ENCODE data around the gene ZFYVE9. TPM values are rescaled to one million over a fixed set of nuclear protein-coding genes. Genes with fewer than 3 reads are reported as not detected.

The ZFYVE9 gene
- total RNA-seq, 1 donor from 2014 or later: 35.8 TPM

DNA sequence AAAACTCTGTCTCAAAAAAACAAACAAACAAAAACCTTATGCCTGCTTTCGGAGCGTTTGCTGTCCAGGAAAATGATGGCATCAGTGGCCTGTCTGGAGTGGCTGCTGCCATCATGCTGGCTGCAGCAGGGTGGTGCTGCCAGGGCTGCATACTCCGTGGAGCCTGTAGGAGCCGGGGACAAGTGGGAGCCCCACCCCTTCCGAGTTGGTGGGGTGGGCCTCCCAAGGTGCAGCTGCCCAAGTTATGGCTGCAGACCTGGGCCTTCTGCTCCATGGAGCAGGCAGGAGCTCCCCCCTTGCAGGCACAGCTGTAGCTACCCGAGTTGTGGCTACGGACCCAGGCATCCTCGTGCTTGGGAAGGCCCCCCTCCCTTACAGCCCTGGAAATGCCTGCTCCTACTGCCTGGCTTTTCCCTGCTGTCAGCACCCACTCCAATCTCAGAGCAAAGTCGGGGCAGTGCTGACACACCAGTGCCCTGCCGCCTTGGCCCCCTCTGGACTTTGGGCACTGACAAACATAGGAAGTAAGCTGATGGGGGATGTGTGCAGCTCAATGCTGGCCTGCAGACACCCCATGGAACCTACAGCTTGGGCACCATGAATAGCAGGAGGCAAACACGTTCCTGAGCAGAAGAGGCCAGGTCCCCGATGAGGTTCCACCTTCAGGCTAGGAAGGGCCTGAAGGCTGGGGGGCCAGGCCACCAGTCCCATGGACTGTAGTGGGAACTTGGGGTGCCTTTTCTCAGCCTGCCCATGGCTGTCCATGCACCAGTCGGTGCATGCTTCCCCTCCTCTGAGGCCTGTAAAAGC, 163.7 kb downstream of the ZFYVE9 start:
- no peak for ATAC-seq
- intact Hi-C loops (cut with DNase I): no loop called here
- no peak for DNase-seq (ENCODE audit: low spot score)

DNA sequence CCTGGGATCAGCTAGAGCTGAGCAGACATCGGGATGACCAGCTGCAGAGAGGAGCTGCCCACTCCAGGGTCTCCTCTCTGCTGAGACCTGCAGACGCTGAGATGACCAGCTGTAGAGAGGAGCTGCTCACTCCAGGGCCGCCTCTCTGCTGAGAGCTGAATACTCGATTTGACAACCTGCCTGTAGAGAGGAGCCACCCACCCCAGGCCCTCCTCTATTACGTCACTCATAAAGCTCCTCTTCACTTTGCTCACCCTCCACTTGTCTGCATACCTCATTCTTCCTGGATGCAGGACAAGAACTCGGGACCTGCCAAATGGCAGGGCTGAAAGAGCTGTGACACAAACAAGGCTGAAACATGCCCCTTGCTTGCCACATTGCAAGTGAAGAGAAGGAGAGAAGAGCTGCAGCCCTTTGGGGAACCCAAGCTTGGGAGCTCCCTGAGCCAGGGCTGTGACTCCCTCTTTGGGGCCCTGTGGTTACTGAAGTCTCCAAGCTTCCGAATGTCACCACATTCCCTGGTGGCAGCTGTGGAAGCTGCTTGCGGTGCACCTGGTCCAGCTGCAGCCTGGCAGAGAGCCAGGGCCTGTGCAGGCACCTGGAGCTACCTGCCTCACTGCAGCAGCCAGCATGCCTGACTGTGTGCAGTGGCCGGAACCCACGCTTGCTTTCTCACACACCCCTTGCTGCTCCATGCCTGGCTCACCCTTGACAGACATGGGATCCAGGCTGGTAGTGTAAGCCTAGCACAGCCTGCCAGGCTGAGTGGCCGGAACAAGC, 164.5 kb downstream of the ZFYVE9 start:
- no peak for ATAC-seq
- DNase-seq (ENCODE audit: low spot score): no peak
- intact Hi-C loops (cut with DNase I): no loop called here

DNA sequence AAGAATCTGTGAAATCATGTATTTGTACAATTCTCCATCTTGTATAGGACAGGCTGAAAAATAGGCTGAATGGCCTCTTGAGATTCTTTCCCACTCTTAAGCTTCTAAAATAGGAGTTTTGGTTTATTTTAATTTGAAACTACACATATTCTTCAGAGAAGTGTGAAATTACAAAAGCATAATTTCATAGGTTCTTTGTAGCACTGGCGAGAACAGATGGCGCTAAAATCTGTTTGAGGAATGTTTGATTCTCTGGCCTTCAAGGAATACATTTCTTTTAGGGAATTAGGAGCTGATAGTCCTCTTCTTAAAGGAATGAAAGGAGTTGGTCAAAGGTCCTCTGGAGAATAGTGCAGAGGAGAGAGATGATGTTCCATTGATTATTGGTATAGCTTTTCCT, 179.2 kb downstream of the ZFYVE9 start:
- intact Hi-C loops (cut with DNase I): no loop called here
- DNase-seq (ENCODE audit: low spot score): no peak
- no peak for ATAC-seq

DNA sequence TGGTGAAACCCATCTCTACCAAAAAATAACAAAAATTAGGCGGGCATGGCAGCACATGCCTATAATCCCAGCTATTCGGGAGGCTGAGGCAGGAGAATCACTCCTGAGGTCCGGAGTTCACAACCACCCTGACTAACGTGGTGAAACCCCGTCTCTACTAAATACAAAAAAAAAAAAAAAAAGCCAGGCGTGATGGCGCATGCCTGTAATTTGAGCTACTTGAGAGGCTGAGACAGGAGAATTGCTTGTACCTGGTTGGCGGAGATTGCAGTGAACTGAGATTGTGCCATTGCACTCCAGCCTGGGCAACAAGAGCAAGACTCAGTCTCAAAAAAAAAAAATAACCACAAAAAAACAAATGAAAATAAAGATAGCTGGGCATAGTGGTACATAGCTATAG, 181.8 kb downstream of the ZFYVE9 start:
- ATAC-seq (no peak), DNase-seq (ENCODE audit: low spot score) (no peak)
- intact Hi-C loops (cut with DNase I): no loop called here

DNA sequence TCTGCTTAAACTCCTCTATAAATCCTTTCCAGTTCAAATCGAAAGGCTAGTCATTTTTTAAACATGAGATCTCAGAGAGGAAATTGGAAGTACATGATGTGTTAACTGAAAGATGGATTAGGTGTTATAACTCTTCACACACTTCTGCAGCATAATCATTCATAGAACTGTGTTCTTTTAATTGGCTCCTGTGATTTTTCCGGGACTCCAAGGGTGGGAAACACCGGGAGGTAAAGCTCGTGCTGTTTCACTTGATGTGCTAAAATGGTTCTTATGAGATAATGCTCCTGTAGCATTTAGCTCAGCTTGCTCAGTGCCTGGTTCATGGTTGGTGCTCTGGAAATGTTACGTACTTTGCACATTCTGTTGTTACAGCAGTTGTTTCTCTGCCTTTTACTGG, 183.9 kb downstream of the ZFYVE9 start:
- ATAC-seq (no peak), DNase-seq (ENCODE audit: low spot score) (no peak)
- intact Hi-C loops (cut with DNase I): no loop called here

DNA sequence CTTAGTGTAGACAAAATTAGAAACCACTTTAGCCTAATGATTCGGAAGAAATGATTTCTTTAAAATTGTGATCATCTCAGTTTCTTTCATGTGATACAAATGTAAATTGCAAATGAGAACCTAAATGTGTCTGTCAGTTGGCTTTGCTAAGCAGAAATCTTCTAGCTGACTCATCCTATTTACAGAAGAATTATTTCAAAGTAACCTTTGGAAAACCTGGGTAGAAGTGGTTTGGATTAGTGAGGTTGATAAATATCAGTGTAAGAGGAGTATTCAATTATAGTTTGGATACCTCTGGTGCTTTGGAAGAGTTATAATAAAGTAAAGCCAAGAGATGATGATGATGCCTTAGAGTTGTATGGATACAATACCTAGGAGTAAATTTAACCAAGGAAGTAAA, 186.7 kb downstream of the ZFYVE9 start:
- DNase-seq (ENCODE audit: low spot score) (no peak), ATAC-seq (no peak)
- intact Hi-C loops (cut with DNase I): no loop called here

DNA sequence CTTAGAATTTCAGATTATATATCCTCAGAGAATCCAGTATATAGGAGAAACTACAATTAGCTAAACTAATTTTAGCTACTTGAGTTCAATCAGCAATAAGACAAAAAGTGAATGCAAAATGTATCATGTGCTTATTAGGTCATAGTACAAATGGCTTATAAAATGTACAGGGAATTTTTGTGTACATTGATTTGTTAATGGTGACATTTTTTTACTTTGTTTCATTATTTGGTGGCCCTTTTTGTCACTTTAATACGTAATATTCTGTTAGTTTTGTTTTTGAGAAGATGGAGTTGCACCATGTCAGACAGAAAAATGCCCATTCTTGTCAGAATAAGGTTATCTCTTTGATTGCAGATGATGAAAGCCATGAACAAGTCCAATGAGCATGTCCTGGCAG, 190.5 kb downstream of the ZFYVE9 start:
- ATAC-seq: no peak
- intact Hi-C loops (cut with DNase I): no loop called here
- DNase-seq (ENCODE audit: low spot score): no peak

DNA sequence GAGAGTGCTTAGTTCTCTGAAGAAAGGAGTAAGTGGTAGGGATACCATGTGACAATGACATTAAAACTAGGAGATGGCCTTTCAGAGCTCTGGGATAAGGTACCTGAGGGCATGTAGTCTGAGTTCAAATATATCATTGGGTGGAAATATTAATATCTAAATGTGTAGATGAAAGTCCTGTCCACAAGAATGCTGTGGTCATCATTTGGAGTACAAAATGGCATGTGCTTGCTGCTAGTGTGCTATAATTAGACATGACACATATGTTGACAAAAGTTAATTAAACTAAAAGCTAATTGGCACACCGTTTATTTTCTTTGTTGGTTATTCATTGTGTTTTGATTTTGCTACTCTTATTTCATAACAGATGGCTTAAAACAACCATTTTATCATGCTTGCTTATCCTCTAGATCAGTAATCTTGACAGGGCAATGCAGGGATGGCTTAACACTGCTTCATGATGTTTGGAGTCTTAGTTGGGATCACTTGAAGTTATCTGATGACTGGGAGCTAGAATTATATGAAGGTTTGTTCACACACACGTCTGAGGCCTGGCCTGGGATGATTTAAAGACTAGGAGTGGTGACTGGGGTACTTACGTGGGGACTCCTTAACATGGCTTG, 193.1 kb downstream of the ZFYVE9 start:
- intact Hi-C loops (cut with DNase I): no loop called here
- DNase-seq (ENCODE audit: low spot score) (no peak), ATAC-seq (no peak)

DNA sequence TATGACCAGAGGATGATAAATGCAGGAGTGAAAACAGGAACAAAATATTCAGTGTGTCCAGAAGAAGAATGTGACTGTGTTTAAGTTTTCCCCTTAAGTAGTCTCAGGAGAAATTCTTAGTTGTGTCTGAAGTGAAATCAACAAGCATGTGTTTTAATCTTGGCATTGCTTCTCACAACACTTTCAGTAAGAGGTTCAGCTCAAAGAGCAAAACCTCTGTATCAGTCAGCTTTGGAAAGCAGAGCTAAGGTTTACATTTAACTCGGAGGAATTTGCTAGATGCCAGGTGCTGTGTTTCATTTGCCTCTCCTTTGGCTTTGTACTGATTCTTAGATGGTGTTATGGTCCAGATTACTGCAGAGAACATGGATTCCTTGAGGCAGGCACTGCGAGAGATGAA, 195.6 kb downstream of the ZFYVE9 start:
- intact Hi-C loops (cut with DNase I): no loop called here
- DNase-seq (ENCODE audit: low spot score) (no peak), ATAC-seq (no peak)

DNA sequence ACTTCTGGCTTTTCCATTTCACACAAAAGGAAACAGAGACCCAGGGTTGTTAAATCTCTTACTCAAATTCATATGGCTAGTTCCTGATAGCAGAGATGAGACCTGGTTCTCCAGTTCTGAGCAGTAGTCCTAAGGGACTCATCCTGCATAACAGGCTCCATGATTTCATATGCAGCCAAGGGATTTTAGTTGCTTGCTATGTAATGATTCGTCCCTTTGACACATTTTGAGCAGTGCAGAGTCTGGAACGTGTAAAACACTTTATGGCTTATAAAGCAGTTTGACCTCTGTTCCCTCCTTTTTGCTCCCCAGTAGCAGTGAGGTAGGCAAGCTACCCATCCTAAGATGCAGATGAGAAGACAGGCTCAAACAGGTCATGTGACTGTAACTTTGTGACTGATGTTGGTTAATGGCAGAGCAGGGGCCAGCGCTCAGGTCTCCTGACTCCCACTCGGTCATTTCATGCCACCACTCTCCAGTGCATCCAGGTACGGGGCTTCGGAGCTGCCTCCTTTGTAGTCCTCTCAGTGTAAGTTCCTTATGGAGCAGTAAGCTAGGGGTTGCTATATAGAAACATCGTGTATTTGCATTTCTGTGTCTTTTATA, 199.9 kb downstream of the ZFYVE9 start:
- intact Hi-C loops (cut with DNase I): no loop called here
- no peak for ATAC-seq
- DNase-seq (ENCODE audit: low spot score): no peak

DNA sequence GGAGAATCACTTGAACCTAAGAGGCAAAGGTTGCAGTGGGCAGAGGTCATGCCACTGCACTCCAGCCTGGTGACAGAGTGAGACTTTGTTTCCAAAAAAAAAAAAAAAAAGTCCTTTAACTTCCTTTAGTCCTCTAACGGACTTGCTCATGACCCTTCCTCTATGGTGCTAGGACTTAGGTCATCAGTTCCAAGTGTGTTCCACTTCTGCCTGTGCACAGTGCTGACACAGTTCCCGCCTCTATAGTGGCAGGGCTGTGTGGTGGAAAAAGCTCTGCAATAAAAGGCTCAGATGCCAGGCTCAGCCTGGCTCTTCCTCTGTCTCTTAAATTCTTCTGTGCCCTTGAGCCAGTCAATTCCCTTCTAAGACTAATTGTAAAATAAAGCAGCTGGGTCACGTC, 202.1 kb downstream of the ZFYVE9 start:
- no peak for ATAC-seq
- intact Hi-C loops (cut with DNase I): no loop called here
- DNase-seq (ENCODE audit: low spot score): no peak

DNA sequence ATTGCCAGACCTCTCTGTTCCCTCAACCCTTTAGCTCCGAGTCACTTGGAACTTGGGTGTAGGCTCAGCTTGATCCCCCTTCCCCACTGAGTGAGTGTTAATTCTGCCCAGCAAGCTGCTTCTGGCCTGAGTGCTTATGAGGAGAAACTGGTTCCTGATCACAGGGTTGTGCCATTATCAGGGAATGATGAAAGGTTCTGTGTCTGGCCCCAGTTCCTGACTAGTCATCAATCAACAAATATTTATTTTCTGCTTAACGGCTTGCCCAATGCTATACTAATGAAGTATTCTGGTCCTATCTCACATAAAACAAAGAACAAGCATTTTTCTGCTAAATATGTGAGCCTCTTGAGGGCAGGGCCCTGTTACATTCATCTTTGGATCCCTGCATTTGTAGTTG, 203.4 kb downstream of the ZFYVE9 start:
- ATAC-seq (no peak), DNase-seq (ENCODE audit: low spot score) (no peak)
- intact Hi-C loops (cut with DNase I): no loop called here

DNA sequence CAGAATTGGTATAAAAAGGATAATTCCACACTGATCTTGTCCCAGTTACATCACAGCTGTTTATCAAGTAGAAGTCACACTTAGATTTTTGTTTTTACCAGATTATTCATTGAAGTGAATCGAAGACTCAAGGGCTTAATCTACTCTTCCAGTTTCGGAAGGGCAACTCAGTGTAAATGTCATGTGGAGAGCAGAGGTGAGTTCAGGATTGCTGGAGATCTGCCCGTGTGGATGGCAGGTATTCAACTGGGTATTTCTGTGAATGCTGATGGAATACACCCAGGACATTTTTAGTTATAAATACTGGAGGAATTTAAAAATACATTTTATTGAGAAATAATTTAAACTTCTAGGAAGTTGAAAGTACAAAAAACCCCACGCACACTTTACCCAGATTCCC, 204.8 kb downstream of the ZFYVE9 start:
- intact Hi-C loops (cut with DNase I): no loop called here
- DNase-seq (ENCODE audit: low spot score) (no peak), ATAC-seq (no peak)

DNA sequence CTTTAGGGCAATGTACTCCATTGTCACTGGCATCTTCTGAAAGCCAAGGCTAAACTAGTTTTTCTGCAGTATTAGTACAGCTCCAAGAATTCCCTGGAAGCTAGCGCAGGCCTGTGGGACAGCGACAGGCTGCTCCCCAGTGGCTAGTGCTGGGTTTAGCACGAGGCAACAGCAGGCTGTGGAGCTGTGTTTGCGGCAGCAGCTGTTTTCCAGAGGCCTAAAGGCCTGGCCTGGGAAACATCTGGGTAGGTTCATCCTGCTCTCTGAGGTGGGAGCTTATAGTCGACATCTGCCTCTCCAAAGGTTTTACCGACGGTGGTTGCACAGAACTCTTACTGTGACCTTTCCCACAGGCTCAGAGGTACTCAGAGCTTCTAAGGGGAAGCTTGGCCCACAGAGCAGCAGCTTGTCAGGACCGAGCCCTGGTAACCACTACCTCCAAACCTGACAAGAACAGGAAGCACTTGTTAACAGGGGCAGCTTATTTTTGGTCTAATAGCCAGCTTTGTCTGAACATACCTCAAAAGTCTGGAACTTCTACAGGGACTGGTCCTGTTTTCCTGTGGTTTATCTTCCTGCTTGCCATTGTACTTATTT, 206.9 kb downstream of the ZFYVE9 start:
- DNase-seq (ENCODE audit: low spot score) (no peak), ATAC-seq (peak; percentile 38)
- intact Hi-C loops (cut with DNase I): no loop called here

DNA sequence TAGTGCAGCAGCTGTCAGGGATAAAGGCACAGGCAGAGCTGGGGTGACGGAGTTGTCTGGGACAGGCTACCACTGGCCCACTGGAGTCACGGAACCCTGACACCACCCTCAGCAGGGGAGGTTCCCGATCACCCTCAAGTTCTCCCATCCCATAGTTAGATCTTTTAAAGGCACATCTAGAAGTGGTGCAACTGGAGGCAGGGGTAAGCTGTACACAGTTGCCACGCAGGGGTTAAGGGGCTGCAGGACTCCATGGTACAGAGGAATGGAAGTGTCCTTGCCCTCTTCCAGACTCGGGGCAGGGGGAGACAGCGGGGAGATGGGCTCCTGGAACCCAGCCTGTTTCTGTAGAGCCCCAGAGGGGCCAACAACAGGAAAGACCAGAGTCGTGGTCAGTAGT, 210.8 kb downstream of the ZFYVE9 start:
- ATAC-seq: no peak
- no peak for DNase-seq (ENCODE audit: low spot score)
- intact Hi-C loops (cut with DNase I): loop anchor here (5.0 kb wide), 1 partner anchor 1405 kb away; no protein-coding TSS in a partner anchor

DNA sequence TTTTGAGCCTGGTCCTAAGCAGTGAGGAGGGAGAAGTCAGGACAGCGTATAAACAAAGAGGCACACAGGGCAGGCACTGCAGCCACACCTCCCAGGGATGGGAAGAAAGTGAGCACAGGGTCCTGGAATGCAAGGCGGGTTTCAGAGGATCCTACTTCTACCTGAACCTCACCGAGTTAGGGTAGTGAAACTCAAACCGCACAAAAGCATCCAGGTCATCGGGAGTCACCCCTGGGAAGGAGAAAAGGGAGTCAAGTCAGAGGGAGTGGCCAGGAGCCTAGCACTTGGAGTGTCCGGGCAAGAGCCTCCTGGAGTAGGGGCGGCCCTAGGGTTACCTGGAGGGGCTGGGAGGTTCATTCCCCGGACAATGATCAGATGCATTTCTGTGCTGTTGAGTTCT, 213.5 kb downstream of the ZFYVE9 start:
- intact Hi-C loops (cut with DNase I): no loop called here
- ATAC-seq (no peak), DNase-seq (ENCODE audit: low spot score) (no peak)

DNA sequence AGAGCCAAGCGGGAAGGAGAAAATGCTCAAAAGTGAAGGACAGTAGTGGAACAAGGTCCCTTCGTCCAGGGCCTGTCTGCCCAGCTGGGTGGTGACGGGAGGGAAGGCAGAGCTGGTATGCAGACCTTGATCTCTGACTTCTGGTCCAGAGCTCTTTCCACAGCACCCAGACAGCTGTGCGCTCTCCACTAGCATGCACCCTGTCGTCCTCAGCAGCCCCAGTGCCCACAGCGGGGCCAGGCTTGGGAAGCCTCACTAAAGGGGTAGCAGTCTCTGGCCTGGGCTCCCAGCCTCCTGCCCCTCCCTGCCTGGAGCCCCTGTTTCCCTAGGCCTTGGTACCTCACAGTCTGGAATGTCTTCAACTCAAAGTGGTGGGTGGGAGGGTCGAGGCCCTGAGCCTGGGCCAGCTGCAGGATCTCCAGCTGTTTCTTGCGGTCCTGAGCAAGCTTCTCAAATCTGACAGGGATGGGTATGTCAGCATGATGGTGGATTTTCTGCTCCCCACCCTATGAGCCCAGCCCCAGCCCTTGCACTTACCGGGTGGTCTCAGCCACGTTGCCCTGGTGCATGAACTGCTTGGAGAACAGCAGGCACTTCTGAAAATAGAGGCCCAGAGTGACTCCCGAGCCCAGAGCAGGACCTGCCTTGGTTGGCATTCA, 214.1 kb downstream of the ZFYVE9 start:
- ATAC-seq: no peak
- intact Hi-C loops (cut with DNase I): no loop called here
- no peak for DNase-seq (ENCODE audit: low spot score)

DNA sequence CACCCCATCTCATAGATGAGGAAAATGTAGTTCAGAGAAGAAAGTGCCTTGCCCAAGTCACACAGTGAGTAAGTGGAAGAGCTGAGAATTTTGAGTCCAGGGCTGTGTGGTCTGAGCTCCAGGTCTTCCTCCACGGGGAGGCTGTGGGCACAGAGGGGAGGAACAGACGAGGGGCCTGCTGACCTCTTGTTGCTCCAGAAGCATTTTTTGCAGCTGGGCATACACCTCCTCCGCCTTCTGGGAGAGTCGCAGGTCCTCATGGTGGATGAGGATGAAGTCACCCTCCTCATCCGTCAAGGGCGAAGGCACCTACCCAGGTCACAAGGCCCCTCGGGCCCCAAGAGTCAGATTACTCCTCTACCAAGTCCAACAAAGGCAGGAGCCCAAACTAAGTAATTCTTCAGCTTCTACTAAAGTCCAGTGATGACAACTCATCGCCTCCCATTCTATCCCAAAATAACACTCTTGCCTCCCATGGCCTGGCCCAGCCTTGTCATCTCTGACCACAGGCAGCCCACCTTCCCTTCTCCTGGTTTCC, 215.0 kb downstream of the ZFYVE9 start:
- ATAC-seq (no peak), DNase-seq (ENCODE audit: low spot score) (no peak)
- intact Hi-C loops (cut with DNase I): no loop called here

DNA sequence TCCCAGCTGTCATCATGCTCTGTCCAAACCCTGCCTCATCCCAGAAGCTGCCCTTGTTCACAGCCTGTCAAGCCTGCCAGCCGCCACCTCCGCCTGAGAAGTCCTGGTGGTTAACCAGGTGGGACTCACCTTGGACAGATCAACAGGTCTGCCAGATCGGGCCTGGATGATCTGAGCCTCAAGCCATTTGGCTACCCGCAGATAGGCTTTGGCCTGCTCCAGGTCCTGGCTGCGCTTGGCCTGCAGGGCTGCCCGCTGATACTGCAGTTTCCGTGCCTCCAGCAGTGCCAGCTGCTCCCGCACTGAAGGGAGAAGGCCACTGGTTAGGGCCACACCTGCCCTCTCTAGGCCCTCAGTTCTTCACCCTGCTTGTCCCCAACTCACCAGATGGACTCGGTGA, 215.5 kb downstream of the ZFYVE9 start:
- ATAC-seq (no peak), DNase-seq (ENCODE audit: low spot score) (no peak)
- intact Hi-C loops (cut with DNase I): no loop called here

All from sciatic nerve (tissue), 2 donors.